ENCODE results near the gene ITPKC.
"Not testable (repeated sequence)": the region's sequence is repeated elsewhere in the genome, so short reads cannot be mapped to it uniquely, and the experiment has no call there.

Gene ITPKC

DNA sequence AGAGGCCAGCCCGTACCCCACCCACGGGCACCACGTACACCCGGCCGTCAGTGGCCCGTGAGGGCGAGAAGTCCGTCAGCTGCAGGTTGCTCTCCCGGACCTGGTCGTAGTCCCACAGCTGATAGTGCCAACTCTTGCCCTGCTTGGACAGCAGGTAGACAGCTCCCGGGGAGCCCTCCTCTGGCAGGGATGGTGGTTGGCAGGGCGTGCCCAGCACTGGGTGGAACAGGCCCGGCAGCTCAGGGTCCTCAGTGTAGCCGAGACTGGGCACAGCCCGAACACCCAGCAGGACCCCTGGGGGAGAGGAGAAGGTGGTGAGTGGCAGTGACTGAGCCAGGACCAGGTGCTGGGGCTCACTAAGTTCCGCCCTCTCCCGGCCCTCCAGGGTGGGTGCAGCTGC is 25.6 kb downstream of the ITPKC start:
- no peak for DNase-seq

DNA sequence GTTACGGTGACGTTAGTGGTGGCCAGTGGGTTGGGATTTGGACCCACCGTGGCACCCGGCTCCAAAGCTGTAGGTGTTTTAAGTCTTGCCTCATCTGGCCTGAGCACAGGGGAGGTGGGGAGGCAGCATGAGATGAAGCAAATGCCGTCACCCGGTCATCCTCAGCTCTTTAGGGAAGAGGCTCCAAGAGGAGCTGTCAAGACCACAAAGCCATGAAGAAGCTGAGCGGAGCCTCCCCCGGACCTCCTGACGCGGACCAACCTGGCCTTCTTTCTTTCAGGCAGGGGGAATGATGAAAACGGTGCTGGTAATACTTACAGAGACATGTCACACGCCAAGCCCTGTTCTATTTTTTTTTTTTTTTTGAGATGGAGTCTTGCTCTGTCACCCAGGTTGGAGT is 26.0 kb downstream of the ITPKC start:
- DNase-seq: no peak

- no peak for DNase-seq
These were observed 27.0 kb downstream of the ITPKC start for GRCh38 chr19:40743926-40744325.

- no peak for DNase-seq
These were observed 27.9 kb downstream of the ITPKC start for GRCh38 chr19:40744554-40745401.

DNA sequence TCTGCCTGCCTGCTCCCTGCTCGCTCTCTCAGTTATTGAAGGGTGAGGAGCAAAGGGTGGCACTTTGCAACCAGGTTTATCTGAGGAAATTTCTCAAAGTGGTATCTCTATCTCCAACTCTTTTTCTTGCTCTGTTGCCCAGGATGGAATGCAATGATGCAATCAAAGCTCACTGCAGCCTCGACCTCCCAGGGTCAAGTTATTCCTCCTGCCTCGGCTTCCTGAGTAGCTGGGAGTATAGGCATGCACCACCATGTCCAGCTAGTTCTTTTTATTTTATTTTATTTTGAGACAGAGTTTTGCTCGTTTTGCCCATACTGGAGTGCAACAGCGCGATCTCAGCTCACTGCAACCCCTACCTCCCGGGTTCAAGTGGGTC is 28.5 kb downstream of the ITPKC start:
- DNase-seq: no peak

GRCh38 chr19:40747536-40747935 is 30.6 kb downstream of the ITPKC start:
- no peak for DNase-seq

- peak; percentile 100 for DNase-seq
These were observed 33.4 kb downstream of the ITPKC start, which contains the start of gene ACTMAP for GRCh38 chr19:40750058-40750873. Gene ACTMAP, minus strand, starts transcription at chr19:40750477. Its CDS starts 674 bp downstream, at chr19:40749803.

GRCh38 chr19:40750874-40751537 is 34.1 kb downstream of the ITPKC start, which contains the start of gene SNRPA:
Gene SNRPA, plus strand, starts transcription at chr19:40751203. Its CDS starts 206 bp downstream, at chr19:40751409.
- DNase-seq: peak; percentile 98

- DNase-seq: no peak
These were observed 35.4 kb downstream of the ITPKC start for GRCh38 chr19:40752257-40752781.

DNA sequence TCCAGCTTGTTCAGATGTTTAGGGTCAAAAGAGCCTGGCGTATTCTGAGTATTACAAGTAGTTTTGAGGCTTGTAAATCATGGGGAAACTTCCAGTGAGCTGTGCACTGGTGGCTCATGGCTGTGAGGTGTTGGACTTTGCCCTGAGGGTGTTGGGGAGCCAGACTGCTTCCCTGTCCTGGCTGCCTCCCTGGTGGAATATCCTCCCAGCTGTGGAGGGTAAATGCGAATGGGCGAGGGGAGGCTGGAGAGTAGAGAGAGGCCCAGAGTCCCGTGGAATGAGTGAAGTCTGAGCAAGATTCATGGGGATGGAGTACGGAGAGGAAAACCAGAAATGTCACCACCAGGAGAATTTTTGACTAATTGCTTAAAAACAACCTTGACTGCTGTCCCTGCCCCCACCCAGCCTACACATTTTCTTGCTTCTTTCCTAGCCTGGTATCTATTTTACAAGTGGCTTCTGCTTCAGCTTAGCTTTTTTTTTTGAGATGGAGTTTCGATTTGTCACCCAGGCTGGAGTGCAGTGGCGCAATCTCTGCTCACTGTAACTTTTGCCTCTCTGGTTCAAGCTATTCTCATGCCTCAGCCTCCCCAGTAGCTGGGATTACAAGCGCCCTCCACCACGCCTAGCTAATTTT is 37.8 kb downstream of the ITPKC start:
- DNase-seq: no peak

DNA sequence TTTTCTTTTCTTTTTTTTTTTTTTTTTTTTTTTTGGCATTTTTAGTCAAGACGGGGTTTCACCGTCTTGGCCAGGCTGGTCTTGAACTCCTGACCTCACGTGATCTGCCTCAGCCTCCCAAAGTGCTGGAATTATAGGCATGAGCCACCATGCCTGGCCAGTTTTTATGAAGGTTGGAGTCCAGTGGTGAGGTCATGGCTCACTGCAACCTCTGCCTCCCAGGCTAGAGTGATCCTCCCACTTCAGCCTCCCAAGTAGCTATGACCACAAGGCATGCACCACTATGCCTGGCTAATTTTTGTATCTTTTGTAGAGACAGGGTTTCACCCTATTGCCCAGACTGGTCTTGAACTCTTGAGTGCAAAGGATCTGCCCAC is 38.3 kb downstream of the ITPKC start:
- no peak for DNase-seq

- no peak for DNase-seq
These were observed 38.9 kb downstream of the ITPKC start for GRCh38 chr19:40755791-40756190.

DNA sequence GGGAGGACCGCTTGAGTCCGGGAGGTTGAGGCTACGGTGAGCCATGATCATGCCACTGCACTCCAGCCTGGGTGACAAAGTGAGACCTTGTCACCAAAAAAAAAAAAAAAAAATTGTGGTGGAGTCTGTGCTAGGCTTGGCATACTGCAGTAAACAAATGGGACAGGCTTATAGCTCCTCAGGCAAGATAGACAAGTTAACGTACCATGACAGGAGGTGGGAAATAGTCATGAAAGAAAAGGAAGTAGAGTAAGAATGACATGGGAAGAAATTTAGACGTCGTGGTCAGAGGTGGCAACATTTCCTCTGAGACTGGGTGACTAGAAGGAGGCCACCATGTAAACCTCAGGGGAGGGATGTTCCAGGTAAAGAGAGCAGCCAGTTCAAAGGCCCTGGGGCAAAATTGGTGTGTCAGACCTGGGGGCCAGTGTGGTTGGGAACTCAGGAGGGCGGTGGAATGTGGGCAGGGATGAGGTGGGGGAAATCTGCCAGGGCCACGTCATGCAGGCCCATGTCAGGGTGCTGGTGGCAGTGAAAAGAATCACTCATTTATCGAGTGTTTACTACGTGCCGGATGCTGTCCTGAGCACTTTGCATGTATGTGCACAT is 39.7 kb downstream of the ITPKC start:
- DNase-seq: no peak

- no peak for DNase-seq
These were observed 41.6 kb downstream of the ITPKC start for GRCh38 chr19:40758491-40758890.

DNA sequence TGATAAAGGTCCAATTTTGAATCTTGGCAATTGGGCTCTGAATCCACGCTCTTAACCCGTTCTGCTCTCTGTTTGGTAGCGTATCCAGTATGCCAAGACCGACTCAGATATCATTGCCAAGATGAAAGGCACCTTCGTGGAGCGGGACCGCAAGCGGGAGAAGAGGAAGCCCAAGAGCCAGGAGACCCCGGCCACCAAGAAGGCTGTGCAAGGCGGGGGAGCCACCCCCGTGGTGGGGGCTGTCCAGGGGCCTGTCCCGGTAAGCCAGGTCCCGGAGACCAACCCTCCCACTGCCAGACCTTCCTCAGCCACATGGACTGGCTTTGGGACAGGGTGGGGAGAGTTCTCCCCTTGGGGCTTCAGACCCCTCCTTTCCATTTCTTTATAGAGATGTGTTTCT is 42.4 kb downstream of the ITPKC start:
- DNase-seq: no peak

DNA sequence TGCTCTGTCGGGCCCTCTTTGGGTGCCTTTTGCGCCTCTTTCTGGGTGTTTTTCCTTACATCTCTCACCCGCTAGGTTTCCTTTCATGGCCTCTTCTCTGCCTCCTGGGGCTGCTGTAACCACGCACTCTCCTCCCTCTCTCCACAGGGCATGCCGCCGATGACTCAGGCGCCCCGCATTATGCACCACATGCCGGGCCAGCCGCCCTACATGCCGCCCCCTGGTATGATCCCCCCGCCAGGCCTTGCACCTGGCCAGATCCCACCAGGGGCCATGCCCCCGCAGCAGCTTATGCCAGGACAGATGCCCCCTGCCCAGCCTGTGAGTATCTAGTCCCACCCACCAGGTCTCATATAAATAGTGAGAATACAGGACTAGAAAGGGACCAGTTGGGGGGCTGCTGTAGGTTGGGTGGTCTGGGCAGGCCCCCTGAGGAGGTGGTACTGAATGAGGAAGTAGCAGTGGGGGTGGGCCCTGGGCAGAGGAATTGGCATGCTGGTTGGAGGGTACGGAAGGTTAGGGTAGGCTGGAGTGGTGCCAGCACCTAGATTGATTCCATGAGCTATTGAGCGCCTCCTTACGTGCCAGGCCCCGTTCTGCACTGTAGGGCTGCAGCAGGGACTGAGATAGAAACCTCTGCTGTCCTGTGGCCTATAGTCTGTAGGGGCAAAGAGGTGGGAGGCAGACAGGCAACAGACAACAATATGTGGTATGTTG is 46.0 kb downstream of the ITPKC start:
- DNase-seq: no peak

DNA sequence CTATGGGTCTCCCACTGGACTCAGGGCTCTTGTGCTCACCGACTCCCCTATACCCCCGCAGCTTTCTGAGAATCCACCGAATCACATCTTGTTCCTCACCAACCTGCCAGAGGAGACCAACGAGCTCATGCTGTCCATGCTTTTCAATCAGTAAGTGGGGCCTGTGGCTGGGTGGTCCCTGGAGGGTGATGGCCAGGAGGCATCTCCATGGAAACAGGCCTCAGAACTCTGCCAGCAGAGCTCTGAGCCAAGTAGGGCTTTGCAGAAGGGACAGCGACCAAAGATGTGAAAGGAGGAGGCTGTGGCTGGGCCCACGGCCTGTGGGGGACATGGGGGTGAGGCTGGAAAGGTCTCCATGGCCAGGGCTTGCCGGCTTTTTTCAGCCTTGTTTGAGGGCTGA is 46.6 kb downstream of the ITPKC start:
- DNase-seq: no peak

DNA sequence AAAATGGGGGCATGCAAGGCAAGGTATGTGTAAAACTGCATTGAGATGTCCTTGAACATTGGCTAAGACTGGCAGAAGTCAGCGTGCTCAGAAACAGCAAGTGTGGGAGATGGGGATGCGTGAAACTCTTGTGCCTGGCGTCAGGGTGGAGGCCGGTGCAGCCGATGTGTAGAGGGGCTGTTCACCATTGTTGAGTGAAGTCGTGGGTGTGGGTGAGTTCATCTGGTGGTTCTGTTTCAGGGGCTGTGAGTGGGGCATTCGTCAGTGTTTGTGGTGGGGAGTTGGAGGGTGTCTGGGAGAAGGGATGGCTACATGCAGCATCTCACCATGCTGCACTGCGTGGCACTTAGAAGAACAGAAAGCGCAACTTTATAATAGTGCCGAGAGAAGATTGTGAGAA is 47.1 kb downstream of the ITPKC start:
- DNase-seq: no peak

GRCh38 chr19:40766385-40766784 is 49.5 kb downstream of the ITPKC start:
- not testable (repeated sequence) for DNase-seq

DNA sequence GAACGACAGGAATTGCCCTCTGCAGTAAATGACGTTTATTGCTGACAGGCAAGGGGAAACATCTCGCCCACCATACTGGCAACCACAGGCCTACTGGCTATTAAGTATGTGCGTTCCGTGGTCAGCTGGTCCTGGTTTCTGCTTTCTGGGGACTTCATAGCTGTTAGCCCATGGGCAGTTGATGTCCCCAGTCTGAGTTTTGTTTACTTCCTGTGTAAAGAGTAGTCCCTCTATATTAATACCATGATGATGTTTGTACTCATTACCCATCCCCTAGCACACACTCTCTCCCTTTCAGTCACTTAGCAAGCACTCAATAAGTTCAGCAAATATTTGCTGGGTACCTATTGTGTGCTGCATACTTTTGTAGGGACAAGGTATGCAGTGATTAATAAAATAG is 52.0 kb downstream of the ITPKC start:
- no peak for DNase-seq

GRCh38 chr19:40771101-40771862 is 54.4 kb downstream of the ITPKC start:
- not testable (repeated sequence) for DNase-seq
